ENCODE results near the gene KSR1. TPM values are rescaled to one million over a fixed set of nuclear protein-coding genes. Genes with fewer than 3 reads are reported as not detected.
A peak's percentile ranks its signal among the peaks of the same experiment; 100 is the strongest.

KSR1 gene
- total RNA-seq, 2 experiments from 2014 or later: 19.4 to 25.3 TPM

GRCh38 chr17:27493088-27493487, 36.8 kb downstream of the KSR1 start:
- no peaks in the 10 kb centered on the region for H3K9me3 ChIP-seq (ENCODE audit: control insufficient read depth in 1 of 2, insufficient read depth in 1 of 2, low read length in 2 of 2)
- CTCF ChIA-PET: no interaction called here
- Mint-ChIP-seq H3K36me3 (ENCODE audit: low read depth) (peaks cover 3% of the 10 kb centered on the region), H3K4me3 (no peak overlapping the region), H3K27me3 (no peaks in the 10 kb centered on the region), H3K9me3 (no peaks in the 10 kb centered on the region), H3K27ac (no peak overlapping the region), H3K4me1 (ENCODE audit: low read depth) (peaks cover 4% of the 10 kb centered on the region)
- DNase-seq: no peak
- no peak overlapping the region for H3K27ac ChIP-seq (ENCODE audit: low read depth in 1 of 2, low read length in 2 of 2)
- intact Hi-C loops (cut with DNase I, micrococcal nuclease): no loop called here
- POLR2A ChIA-PET: no interaction called here
- no peak for ATAC-seq (ENCODE audit: poor library complexity)
- no peak for TF ChIP-seq CTCF (IDR thresholded peaks at IDR 0.05)
- H3K4me3 ChIP-seq (ENCODE audit: low read length): no peak overlapping the region
- H3K27me3 ChIP-seq (ENCODE audit: control insufficient read depth in 1 of 2, insufficient read depth in 2 of 2, low read length in 2 of 2): no peaks in the 10 kb centered on the region
- H3K36me3 ChIP-seq (ENCODE audit: insufficient read depth, low read length): no peaks in the 10 kb centered on the region
- no peaks in the 10 kb centered on the region for H3K4me1 ChIP-seq (ENCODE audit: insufficient read depth, low read length)

DNA sequence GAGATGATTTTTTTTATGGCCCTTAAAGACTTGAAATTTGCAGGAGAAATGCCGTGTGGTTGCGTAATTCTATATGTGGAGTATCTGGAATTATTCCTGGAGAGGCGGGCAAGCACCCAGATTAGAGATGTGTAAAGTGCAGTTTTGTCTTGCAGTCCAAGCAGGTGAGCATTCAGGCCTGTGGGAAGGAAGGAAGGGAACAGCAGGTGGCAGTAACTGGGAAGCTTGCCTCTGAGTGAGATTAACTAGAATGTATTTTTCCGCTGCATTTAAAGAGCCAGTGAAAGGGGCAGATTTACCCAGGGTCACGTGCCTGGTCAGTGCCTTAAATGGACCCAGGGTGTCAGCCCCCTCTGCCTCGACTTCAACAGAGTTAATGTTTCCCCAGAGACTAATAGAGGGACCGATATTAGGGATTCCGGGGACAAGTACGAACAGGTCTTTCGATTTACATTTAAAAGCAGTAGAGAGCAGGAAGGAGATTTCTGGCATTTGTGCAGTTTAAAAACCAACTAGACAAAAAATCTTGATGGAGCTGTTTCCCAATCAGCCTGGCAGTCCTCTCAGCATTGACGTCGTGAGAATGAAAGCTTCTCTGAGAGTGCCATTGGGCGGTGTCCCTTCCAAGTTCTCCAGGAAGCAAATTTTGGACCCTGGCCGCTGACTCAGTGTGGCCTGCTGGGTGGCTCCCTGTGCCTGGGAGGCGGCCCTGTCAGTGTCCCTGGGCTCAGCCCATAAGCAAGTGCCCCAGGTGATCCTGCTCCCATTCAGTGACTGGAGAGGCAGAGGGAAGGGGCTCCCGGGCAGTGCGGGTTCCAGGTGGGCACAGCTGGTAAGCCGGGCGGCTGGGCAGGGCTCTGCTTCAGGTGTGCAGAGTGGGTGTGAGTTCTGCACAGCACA, 38.2 kb downstream of the KSR1 start:
- ChIA-PET POLR2A (no interaction called here), CTCF (no interaction called here)
- DNase-seq (peak in 2 of 14 experiments; percentile 24 to 39), ATAC-seq (ENCODE audit: poor library complexity) (no peak)
- Histone ChIP-seq H3K36me3 (ENCODE audit: insufficient read depth, low read length) (no peaks in the 10 kb centered on the region), H3K9me3 (ENCODE audit: control insufficient read depth in 1 of 2, insufficient read depth in 1 of 2, low read length in 2 of 2) (no peaks in the 10 kb centered on the region), H3K4me3 (ENCODE audit: low read length) (no peak overlapping the region), H3K27me3 (ENCODE audit: control insufficient read depth in 1 of 2, insufficient read depth in 2 of 2, low read length in 2 of 2) (no peaks in the 10 kb centered on the region), H3K4me1 (ENCODE audit: insufficient read depth, low read length) (no peaks in the 10 kb centered on the region), H3K27ac (ENCODE audit: low read depth in 1 of 2, low read length in 2 of 2) (no peak overlapping the region)
- Mint-ChIP-seq H3K27ac (no peak overlapping the region), H3K4me3 (no peak overlapping the region), H3K4me1 (ENCODE audit: low read depth) (peaks cover under 1% of the 10 kb centered on the region), H3K27me3 (no peaks in the 10 kb centered on the region), H3K9me3 (no peaks in the 10 kb centered on the region), H3K36me3 (ENCODE audit: low read depth) (peaks cover 6% of the 10 kb centered on the region)
- no peak for TF ChIP-seq CTCF (IDR thresholded peaks at IDR 0.05)
- intact Hi-C loops (cut with DNase I, micrococcal nuclease): no loop called here

GRCh38 chr17:27495460-27495859, 39.2 kb downstream of the KSR1 start:
- no peaks in the 10 kb centered on the region for H3K36me3 ChIP-seq (ENCODE audit: insufficient read depth, low read length)
- Mint-ChIP-seq H3K36me3 (ENCODE audit: low read depth) (peaks cover 13% of the 10 kb centered on the region), H3K27me3 (no peaks in the 10 kb centered on the region), H3K9me3 (peaks cover 1% of the 10 kb centered on the region), H3K4me1 (ENCODE audit: low read depth) (no peaks in the 10 kb centered on the region), H3K4me3 (no peak overlapping the region), H3K27ac (no peak overlapping the region)
- H3K4me1 ChIP-seq (ENCODE audit: insufficient read depth, low read length): no peaks in the 10 kb centered on the region
- ChIA-PET CTCF (no interaction called here), POLR2A (no interaction called here)
- no peak overlapping the region for H3K27ac ChIP-seq (ENCODE audit: low read depth in 1 of 2, low read length in 2 of 2)
- H3K4me3 ChIP-seq (ENCODE audit: low read length): no peak overlapping the region
- H3K27me3 ChIP-seq (ENCODE audit: control insufficient read depth in 1 of 2, insufficient read depth in 2 of 2, low read length in 2 of 2): no peaks in the 10 kb centered on the region
- intact Hi-C loops (cut with DNase I, micrococcal nuclease): no loop called here
- DNase-seq (no peak), ATAC-seq (ENCODE audit: poor library complexity) (no peak)
- H3K9me3 ChIP-seq (ENCODE audit: control insufficient read depth in 1 of 2, insufficient read depth in 1 of 2, low read length in 2 of 2): peaks cover under 1 to 5% of the 10 kb centered on the region in 2 experiments
- no peak for TF ChIP-seq CTCF (IDR thresholded peaks at IDR 0.05)
